Neutrophil (primary cell): ENCODE results near the gene PALM3.

ENCODE experiments used
- H3K27ac ChIP-seq: fragments of 200-600 bp; sonication (generic); 2 replicates; pipeline ENCODE4 v1.5.1; 2016; ENCODE audit warnings: mild to moderate bottlenecking, moderate library complexity
- H3K27me3 ChIP-seq: fragments of 200-600 bp; sonication (generic); 2 replicates; pipeline ENCODE4 v1.6.0; 2016; ENCODE audit warnings: mild to moderate bottlenecking
- H3K36me3 ChIP-seq: fragments of 200-600 bp; sonication (generic); 2 replicates; pipeline ENCODE4 v1.5.1; 2017
- H3K4me1 ChIP-seq, 2 experiments: fragments of 200-600 bp in 1 of 2; sonication (generic) in 1 of 2; 1 replicate in 1 of 2; 2 replicates in 1 of 2; pipeline versions ENCODE4 v1.5.1 to v1.6.1; 2013 to 2016; ENCODE audit warnings: low read depth in 1 of 2, low read length in 1 of 2, mild to moderate bottlenecking in 1 of 2, moderate library complexity in 1 of 2; ENCODE audit not compliant: control insufficient read depth in 1 of 2, insufficient read depth in 1 of 2
- H3K4me3 ChIP-seq, 2 experiments: fragments of 200-600 bp in 1 of 2; sonication (generic) in 1 of 2; 1 replicate in 1 of 2; 2 replicates in 1 of 2; pipeline ENCODE4 v1.5.1; 2013 to 2016; ENCODE audit warnings: low read depth in 1 of 2, low read length in 1 of 2, mild to moderate bottlenecking in 1 of 2, moderate library complexity in 1 of 2
- H3K9me3 ChIP-seq: fragments of 200-600 bp; sonication (generic); 2 replicates; pipeline ENCODE4 v1.5.1; 2016
- CTCF ChIP-seq: fragments of 200-600 bp; sonication (generic); IDR thresholded peaks from 2 replicates; pipeline ENCODE4 v1.5.1; 2016; ENCODE audit warnings: antibody characterized with exemption

PALM3 gene

GRCh38 chr19:14105680-14106079 lies 43.8 kb upstream of the PALM3 start:
- H3K27ac ChIP-seq = no peak overlapping the region
- TF ChIP-seq CTCF = no peak
- H3K9me3 ChIP-seq = no peaks in the 10 kb centered on the region
- peaks cover 83% of the 10 kb centered on the region for H3K36me3 ChIP-seq
- H3K4me3 ChIP-seq = no peak overlapping the region
- peaks cover 0 to 6% of the 10 kb centered on the region in 2 experiments for H3K4me1 ChIP-seq
- H3K27me3 ChIP-seq = no peaks in the 10 kb centered on the region

DNA sequence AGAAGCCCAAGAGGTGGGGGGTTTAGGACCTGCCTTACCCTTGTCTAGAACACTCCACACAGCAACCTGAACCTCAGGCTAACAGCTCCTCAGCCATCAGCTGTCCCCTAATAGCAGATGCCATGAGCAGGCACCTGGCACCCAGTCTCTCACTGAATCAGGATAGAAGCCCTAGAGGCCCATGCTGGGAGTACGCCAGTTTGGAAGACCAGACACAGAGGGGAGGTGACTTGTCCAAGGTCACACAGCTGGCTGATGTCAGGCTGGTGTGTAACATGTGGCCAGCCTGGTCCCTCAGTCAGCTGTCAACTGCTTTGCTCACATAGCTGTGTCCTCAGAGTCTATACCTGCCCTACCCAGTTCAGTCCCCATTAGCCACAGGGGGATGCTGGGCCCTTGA lies 41.4 kb upstream of the PALM3 start:
- H3K4me1 ChIP-seq = no peaks in the 10 kb centered on the region
- TF ChIP-seq CTCF = no peak
- no peak overlapping the region for H3K27ac ChIP-seq
- no peaks in the 10 kb centered on the region for H3K9me3 ChIP-seq
- peaks cover 98% of the 10 kb centered on the region for H3K36me3 ChIP-seq
- no peaks in the 10 kb centered on the region for H3K27me3 ChIP-seq
- H3K4me3 ChIP-seq = no peak overlapping the region

- Histone ChIP-seq H3K27me3 (no peaks in the 10 kb centered on the region), H3K27ac (no peak overlapping the region), H3K4me1 (no peaks in the 10 kb centered on the region), H3K4me3 (no peak overlapping the region), H3K36me3 (peaks cover 98% of the 10 kb centered on the region), H3K9me3 (no peaks in the 10 kb centered on the region)
- TF ChIP-seq CTCF = no peak
These were observed 40.9 kb upstream of the PALM3 start for GRCh38 chr19:14102756-14103155.

DNA sequence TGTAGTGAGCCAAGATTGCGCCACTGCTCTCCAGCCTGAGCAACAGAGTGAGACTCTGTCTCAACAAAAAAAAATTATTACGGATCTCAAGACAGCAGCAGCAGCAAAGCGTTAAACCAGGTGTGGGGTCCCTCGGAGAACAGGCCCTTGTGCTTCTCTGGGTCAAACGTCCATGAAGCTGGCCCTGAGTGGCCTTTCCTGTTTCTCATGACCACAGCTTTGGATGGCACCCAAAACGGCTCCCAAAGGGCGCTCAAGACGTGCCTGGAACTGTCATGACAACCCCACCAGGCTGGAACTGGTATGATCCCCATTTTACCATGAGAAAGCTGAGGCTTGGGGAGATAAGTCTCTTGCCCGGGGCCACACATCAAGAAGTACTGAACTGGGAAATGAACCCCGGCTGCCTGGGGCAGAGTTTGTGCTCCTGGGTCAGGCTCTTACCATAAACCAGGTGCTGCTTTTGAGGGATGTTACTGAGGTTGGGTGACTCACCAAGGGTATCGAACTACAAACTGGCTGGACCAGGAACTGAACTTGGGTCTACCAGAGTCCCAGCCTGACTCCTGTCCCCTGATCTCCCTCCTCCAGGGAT lies 40.3 kb upstream of the PALM3 start:
- no peak overlapping the region for H3K4me3 ChIP-seq
- peaks cover 98% of the 10 kb centered on the region for H3K36me3 ChIP-seq
- H3K27me3 ChIP-seq = no peaks in the 10 kb centered on the region
- H3K9me3 ChIP-seq = no peaks in the 10 kb centered on the region
- TF ChIP-seq CTCF = no peak
- H3K4me1 ChIP-seq = no peaks in the 10 kb centered on the region
- no peak overlapping the region for H3K27ac ChIP-seq

GRCh38 chr19:14101003-14101545 lies 39.2 kb upstream of the PALM3 start:
- no peak for TF ChIP-seq CTCF
- Histone ChIP-seq H3K9me3 (no peaks in the 10 kb centered on the region), H3K36me3 (peaks cover 98% of the 10 kb centered on the region), H3K27me3 (no peaks in the 10 kb centered on the region), H3K27ac (no peak overlapping the region), H3K4me1 (no peaks in the 10 kb centered on the region), H3K4me3 (no peak overlapping the region)
